ENCODE data around the gene RGL3.
"Not testable (repeated sequence)": the region's sequence is repeated elsewhere in the genome, so short reads cannot be mapped to it uniquely, and the experiment has no call there.

RGL3 gene

DNA sequence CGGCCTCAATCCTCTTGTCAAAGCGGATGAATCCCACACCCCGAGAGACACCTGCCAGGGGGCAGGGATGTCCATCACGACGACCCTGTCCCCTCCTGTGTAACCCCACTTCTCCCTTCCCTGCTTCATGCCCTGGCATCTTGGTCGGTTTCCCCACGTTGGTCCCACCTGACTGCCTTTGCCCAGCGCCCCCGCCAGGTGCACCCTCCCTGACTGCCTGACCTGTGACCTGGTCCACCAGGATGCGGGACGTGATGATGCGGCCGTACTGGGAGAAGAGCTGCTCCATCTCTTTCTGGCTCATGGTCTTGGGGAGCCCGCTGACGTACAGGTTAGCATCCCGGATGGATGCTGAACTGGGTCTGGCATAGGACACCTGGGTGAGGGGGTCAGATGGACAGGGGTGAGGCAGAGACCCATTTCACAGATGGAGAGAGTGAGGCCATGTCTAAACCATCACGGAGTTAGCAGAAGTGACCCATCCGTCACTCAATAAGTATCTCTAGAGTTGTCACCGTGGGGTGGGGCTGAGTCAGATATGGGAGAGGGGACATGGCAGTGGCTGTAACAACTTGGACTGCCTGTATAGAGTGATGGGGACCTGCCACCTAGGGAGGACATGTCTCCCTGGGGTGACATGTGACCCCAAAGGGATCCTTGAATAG is 39.3 kb upstream of the RGL3 start:
- Histone ChIP-seq H3K27ac (ENCODE audit: low read depth in 2 of 2, low read length in 2 of 2) (no peak overlapping the region), H3K4me1 (ENCODE audit: control insufficient read depth in 2 of 2, insufficient read depth in 2 of 2, low read length in 2 of 2) (no peaks in the 10 kb centered on the region), H3K9me3 (ENCODE audit: control insufficient read depth in 2 of 2, low read length in 2 of 2) (no peaks in the 10 kb centered on the region), H3K27me3 (ENCODE audit: control insufficient read depth in 2 of 2, insufficient read depth in 2 of 2, low read length in 2 of 2) (peaks cover 0 to 1% of the 10 kb centered on the region in 2 donors), H3K4me3 (ENCODE audit: low read length in 2 of 2) (no peak overlapping the region), H3K9ac (ENCODE audit: low read depth in 1 of 2, low read length in 2 of 2) (no peak overlapping the region), H3K36me3 (ENCODE audit: control insufficient read depth in 2 of 2, insufficient read depth in 2 of 2, low read length in 2 of 2) (no peaks in the 10 kb centered on the region)

DNA sequence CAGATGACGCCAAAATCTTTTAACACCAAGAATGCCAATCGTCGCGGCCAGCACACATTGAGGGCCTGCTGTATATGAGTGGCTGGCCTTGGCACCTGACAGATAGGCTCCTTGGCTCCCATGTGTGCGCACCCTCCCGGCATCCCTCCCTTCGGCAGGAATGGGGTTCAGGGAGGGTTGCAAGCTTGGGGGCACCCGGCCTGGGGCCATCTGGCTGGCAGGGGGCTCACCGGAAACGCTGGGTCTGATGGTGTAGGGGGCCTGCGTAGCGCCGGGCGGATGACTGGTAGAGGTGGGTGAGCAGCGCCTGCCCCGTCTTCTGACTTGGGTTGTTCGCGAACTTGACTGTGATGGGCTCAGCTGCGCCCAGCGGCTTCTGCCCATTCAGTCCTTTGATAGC is 38.7 kb upstream of the RGL3 start:
- no peaks in the 10 kb centered on the region for H3K27me3 ChIP-seq (ENCODE audit: control insufficient read depth in 2 of 2, insufficient read depth in 2 of 2, low read length in 2 of 2)
- no peak overlapping the region for H3K9ac ChIP-seq (ENCODE audit: low read depth in 1 of 2, low read length in 2 of 2)
- H3K4me1 ChIP-seq (ENCODE audit: control insufficient read depth in 2 of 2, insufficient read depth in 2 of 2, low read length in 2 of 2), result no peaks in the 10 kb centered on the region
- no peaks in the 10 kb centered on the region for H3K9me3 ChIP-seq (ENCODE audit: control insufficient read depth in 2 of 2, low read length in 2 of 2)
- no peaks in the 10 kb centered on the region for H3K36me3 ChIP-seq (ENCODE audit: control insufficient read depth in 2 of 2, insufficient read depth in 2 of 2, low read length in 2 of 2)
- H3K4me3 ChIP-seq (ENCODE audit: low read length in 2 of 2), result no peak overlapping the region
- no peak overlapping the region for H3K27ac ChIP-seq (ENCODE audit: low read depth in 2 of 2, low read length in 2 of 2)

DNA sequence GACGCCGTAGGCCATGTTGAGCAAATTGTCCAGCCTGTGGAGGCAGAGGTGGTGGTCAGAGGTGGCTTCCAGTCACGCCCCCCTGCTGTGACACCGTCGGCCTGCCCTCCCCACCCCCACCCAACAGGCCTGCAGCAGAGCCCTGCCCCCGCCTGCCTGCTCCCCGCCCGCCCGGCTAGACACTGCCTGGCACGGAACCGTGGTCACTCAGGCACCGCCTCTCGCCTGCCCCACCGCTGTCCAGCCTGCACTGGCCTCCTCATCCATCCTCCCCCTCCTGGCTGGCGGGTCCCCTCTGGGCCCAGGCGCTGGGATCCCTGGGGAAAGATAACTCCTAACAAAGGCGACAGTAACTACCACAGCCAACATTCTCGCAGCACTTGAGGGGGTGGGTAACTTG is 38.0 kb upstream of the RGL3 start:
- no peak overlapping the region for H3K27ac ChIP-seq (ENCODE audit: low read depth in 2 of 2, low read length in 2 of 2)
- no peak overlapping the region for H3K4me3 ChIP-seq (ENCODE audit: low read length in 2 of 2)
- H3K9me3 ChIP-seq (ENCODE audit: control insufficient read depth in 2 of 2, low read length in 2 of 2), result no peaks in the 10 kb centered on the region
- no peak overlapping the region for H3K9ac ChIP-seq (ENCODE audit: low read depth in 1 of 2, low read length in 2 of 2)
- no peaks in the 10 kb centered on the region for H3K36me3 ChIP-seq (ENCODE audit: control insufficient read depth in 2 of 2, insufficient read depth in 2 of 2, low read length in 2 of 2)
- H3K27me3 ChIP-seq (ENCODE audit: control insufficient read depth in 2 of 2, insufficient read depth in 2 of 2, low read length in 2 of 2), result no peaks in the 10 kb centered on the region
- H3K4me1 ChIP-seq (ENCODE audit: control insufficient read depth in 2 of 2, insufficient read depth in 2 of 2, low read length in 2 of 2), result no peaks in the 10 kb centered on the region

DNA sequence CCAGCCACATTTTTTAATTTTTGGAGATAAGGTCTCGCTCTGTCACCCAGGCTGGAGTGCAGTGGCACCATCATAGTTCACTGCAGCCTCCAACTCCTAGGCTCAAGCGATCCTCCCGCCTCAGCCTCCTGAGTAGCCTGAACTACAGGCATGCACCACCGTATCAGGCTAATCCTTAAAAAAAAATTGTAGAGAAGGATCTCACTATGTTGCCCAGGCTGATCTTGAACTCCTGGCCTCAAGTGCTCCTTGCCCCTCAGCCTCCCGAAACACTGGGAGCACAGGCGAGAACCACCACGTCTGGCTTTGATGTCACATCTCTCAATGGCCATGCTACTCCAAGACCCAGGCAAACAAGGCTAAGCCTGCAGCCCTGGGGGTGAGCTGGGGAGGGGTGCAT is 37.5 kb upstream of the RGL3 start:
- Histone ChIP-seq H3K27ac (ENCODE audit: low read depth in 2 of 2, low read length in 2 of 2) (no peak overlapping the region), H3K9ac (ENCODE audit: low read depth in 1 of 2, low read length in 2 of 2) (no peak overlapping the region)

GRCh38 chr19:11455233-11455554 is 36.1 kb upstream of the RGL3 start:
- not testable (repeated sequence) for H3K36me3 ChIP-seq (ENCODE audit: control insufficient read depth in 2 of 2, insufficient read depth in 2 of 2, low read length in 2 of 2); H3K9me3 ChIP-seq (ENCODE audit: control insufficient read depth in 2 of 2, low read length in 2 of 2)

More for the DNA sequence above, 37.5 kb upstream of the RGL3 start:
- no peaks in the 10 kb centered on the region for H3K36me3 ChIP-seq (ENCODE audit: control insufficient read depth in 2 of 2, insufficient read depth in 2 of 2, low read length in 2 of 2)
- no peaks in the 10 kb centered on the region for H3K4me1 ChIP-seq (ENCODE audit: control insufficient read depth in 2 of 2, insufficient read depth in 2 of 2, low read length in 2 of 2)
- no peaks in the 10 kb centered on the region for H3K9me3 ChIP-seq (ENCODE audit: control insufficient read depth in 2 of 2, low read length in 2 of 2)
- H3K27me3 ChIP-seq (ENCODE audit: control insufficient read depth in 2 of 2, insufficient read depth in 2 of 2, low read length in 2 of 2), result no peaks in the 10 kb centered on the region
- no peak overlapping the region for H3K4me3 ChIP-seq (ENCODE audit: low read length in 2 of 2)

GRCh38 chr19:11453468-11454341 is 34.6 kb upstream of the RGL3 start:
- Histone ChIP-seq H3K4me1 (ENCODE audit: control insufficient read depth in 2 of 2, insufficient read depth in 2 of 2, low read length in 2 of 2) (no peaks in the 10 kb centered on the region), H3K27ac (ENCODE audit: low read depth in 2 of 2, low read length in 2 of 2) (no peak overlapping the region), H3K4me3 (ENCODE audit: low read length in 2 of 2) (no peak overlapping the region), H3K9me3 (ENCODE audit: control insufficient read depth in 2 of 2, low read length in 2 of 2) (no peaks in the 10 kb centered on the region), H3K27me3 (ENCODE audit: control insufficient read depth in 2 of 2, insufficient read depth in 2 of 2, low read length in 2 of 2) (no peaks in the 10 kb centered on the region), H3K36me3 (ENCODE audit: control insufficient read depth in 2 of 2, insufficient read depth in 2 of 2, low read length in 2 of 2) (peaks cover 3 to 7% of the 10 kb centered on the region in 2 donors), H3K9ac (ENCODE audit: low read depth in 1 of 2, low read length in 2 of 2) (no peak overlapping the region)

More at GRCh38 chr19:11455233-11455554, 36.1 kb upstream of the RGL3 start:
- H3K4me3 ChIP-seq (ENCODE audit: low read length in 2 of 2); H3K4me1 ChIP-seq (ENCODE audit: control insufficient read depth in 2 of 2, insufficient read depth in 2 of 2, low read length in 2 of 2); H3K9ac ChIP-seq (ENCODE audit: low read depth in 1 of 2, low read length in 2 of 2); H3K27ac ChIP-seq (ENCODE audit: low read depth in 2 of 2, low read length in 2 of 2); H3K27me3 ChIP-seq (ENCODE audit: control insufficient read depth in 2 of 2, insufficient read depth in 2 of 2, low read length in 2 of 2): not testable (repeated sequence)

DNA sequence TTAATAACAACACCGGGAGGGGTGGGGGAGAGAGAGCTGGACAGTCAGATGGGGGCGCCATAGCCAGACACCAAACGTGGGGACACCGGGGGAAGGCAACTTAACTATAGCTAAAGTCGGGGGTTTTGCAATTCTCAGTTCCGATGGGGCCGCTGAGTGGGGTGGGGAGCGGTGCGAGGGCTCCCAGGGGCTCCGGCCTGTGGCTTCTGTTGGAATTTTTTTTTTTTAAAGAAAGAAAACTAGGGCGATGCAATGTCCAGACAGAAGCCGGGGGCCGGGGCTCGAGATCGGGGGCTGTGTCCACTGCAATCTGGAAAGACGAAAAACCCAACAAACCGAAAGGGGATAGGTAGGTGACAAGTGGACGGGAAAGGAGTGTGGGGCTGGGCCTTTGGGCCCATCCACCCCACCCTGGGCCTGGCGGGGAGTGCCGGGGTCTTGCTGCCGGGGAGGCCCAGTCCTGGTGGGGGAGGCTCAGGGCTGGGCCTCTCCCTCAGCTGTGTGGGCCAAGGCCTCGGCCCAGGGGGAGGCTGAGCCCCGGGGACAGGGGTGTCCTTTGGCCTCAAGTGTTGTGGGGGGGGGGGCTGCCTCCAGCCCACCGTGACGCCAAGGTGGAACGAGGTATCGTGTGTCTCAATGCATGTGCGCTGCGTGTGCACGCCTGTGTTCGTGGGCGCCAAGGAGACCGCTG is 33.7 kb upstream of the RGL3 start:
- Histone ChIP-seq H3K4me3 (ENCODE audit: low read length in 2 of 2) (no peak overlapping the region), H3K9me3 (ENCODE audit: control insufficient read depth in 2 of 2, low read length in 2 of 2) (no peaks in the 10 kb centered on the region), H3K27ac (ENCODE audit: low read depth in 2 of 2, low read length in 2 of 2) (no peak overlapping the region), H3K27me3 (ENCODE audit: control insufficient read depth in 2 of 2, insufficient read depth in 2 of 2, low read length in 2 of 2) (no peaks in the 10 kb centered on the region), H3K9ac (ENCODE audit: low read depth in 1 of 2, low read length in 2 of 2) (no peak overlapping the region), H3K4me1 (ENCODE audit: control insufficient read depth in 2 of 2, insufficient read depth in 2 of 2, low read length in 2 of 2) (no peaks in the 10 kb centered on the region), H3K36me3 (ENCODE audit: control insufficient read depth in 2 of 2, insufficient read depth in 2 of 2, low read length in 2 of 2) (peaks cover 9 to 16% of the 10 kb centered on the region in 2 donors)

DNA sequence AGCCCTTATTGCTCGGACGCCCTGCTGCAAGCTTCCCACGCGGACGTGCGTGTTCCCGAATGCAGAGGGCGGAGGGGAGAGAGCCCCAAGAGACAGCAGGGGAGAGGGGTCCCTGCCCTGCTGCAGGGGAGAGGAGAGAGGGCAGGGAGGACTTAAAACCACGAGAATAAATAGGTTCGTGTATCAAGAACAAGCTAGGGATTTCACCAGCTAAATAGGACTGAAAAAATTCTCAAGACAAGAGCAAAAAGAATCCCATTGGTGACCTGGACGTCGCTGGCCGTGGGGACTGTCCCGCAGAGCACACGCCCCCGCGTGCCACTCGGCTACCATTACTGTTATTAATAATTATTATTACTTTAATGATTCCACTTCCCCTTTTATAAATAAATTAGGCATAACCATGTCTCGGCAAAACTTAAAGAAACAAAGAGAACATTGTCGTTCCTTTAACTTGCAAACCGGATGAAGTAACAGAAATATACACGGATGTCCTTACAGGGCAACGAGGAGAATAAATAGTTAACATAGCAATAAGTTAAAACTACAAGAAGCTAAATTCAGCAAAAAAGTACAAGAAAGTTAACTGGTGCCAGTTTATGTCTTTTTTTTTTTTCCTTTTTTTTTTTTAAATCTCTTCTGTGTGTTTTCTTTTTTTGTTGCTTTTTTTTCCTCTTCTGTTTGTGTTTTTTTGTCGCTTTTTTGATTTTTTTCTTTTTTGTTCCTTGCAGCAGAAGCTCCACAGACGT is 32.9 kb upstream of the RGL3 start:
- Histone ChIP-seq H3K4me1 (ENCODE audit: control insufficient read depth in 2 of 2, insufficient read depth in 2 of 2, low read length in 2 of 2) (no peaks in the 10 kb centered on the region), H3K27me3 (ENCODE audit: control insufficient read depth in 2 of 2, insufficient read depth in 2 of 2, low read length in 2 of 2) (no peaks in the 10 kb centered on the region), H3K36me3 (ENCODE audit: control insufficient read depth in 2 of 2, insufficient read depth in 2 of 2, low read length in 2 of 2) (peaks cover 17 to 23% of the 10 kb centered on the region in 2 donors), H3K9ac (ENCODE audit: low read depth in 1 of 2, low read length in 2 of 2) (no peak overlapping the region), H3K27ac (ENCODE audit: low read depth in 2 of 2, low read length in 2 of 2) (no peak overlapping the region), H3K4me3 (ENCODE audit: low read length in 2 of 2) (no peak overlapping the region), H3K9me3 (ENCODE audit: control insufficient read depth in 2 of 2, low read length in 2 of 2) (no peaks in the 10 kb centered on the region)

GRCh38 chr19:11451327-11451870 is 32.3 kb upstream of the RGL3 start:
- no peak overlapping the region for H3K9ac ChIP-seq (ENCODE audit: low read depth in 1 of 2, low read length in 2 of 2)
- H3K27ac ChIP-seq (ENCODE audit: low read depth in 2 of 2, low read length in 2 of 2), result no peak overlapping the region
- no peak overlapping the region for H3K4me3 ChIP-seq (ENCODE audit: low read length in 2 of 2)
- no peaks in the 10 kb centered on the region for H3K4me1 ChIP-seq (ENCODE audit: control insufficient read depth in 2 of 2, insufficient read depth in 2 of 2, low read length in 2 of 2)
- H3K9me3 ChIP-seq (ENCODE audit: control insufficient read depth in 2 of 2, low read length in 2 of 2), result no peaks in the 10 kb centered on the region
- H3K27me3 ChIP-seq (ENCODE audit: control insufficient read depth in 2 of 2, insufficient read depth in 2 of 2, low read length in 2 of 2), result no peaks in the 10 kb centered on the region
- peaks cover 19 to 28% of the 10 kb centered on the region in 2 donors for H3K36me3 ChIP-seq (ENCODE audit: control insufficient read depth in 2 of 2, insufficient read depth in 2 of 2, low read length in 2 of 2)

Data from mucosa of rectum (tissue), 2 donors.